Measurements from ENCODE around the gene ST7. TPM values are rescaled to one million over a fixed set of nuclear protein-coding genes. Genes with fewer than 3 reads are reported as not detected.

ST7 gene
- polyA plus RNA-seq, 1 donor (not counting 4 experiments of a cell fraction or from before 2014, with no cell fraction given): 16.9 TPM

DNA sequence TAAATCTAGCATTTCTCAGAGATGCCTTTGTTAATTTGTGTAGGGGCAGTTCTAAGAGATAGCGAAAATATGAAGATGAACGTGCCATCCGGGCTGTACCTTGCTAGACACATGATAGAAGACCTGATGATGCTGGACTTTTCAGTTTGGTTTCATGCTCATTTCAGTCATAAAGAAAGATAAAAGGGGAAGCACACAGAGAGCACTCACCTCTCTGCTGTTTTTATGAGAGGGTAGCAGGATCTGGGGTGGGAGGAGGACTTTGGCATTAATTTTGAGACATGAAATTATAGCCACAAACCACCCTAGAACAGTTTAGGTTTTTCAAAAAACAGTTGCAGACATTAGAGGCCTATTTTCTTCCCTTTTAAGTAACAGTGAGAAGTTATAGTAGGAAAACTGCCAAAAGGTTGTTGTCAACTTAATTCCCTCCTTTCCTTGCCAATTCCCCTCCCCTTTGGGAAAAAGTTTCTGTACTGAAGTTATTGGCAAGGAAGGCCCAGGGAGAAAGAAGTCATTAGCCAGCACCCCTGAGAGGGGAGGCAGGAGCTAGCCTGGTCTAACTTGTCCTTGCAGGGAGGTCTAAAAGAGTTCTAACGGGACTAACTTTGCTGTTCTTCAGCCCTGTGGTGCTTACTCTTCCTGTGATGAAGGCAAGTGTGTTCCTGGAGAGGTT is 2.6 kb downstream of the ST7 start:
- H2AFZ ChIP-seq (ENCODE audit: control insufficient read depth, low read length): no peak overlapping the region
- no peaks in the 10 kb centered on the region for H3K27me3 ChIP-seq (ENCODE audit: control insufficient read depth, extremely low read depth, insufficient read depth, low read length)
- no peaks in the 10 kb centered on the region for H4K20me1 ChIP-seq (ENCODE audit: control insufficient read depth, extremely low read depth, insufficient read depth, low read length)
- H3K9me3 ChIP-seq (ENCODE audit: control insufficient read depth, low read depth, low read length): no peaks in the 10 kb centered on the region
- H3K36me3 ChIP-seq (ENCODE audit: control insufficient read depth in 2 of 2, extremely low read depth in 1 of 2, insufficient read depth in 2 of 2, low read length in 2 of 2): peaks cover 0 to 4% of the 10 kb centered on the region in 2 experiments
- no peak for FAIRE-seq
- no peak for TF ChIP-seq EZH2 (IDR thresholded peaks at IDR 0.05; ENCODE audit: low read length)
- no peak for DNase-seq (ENCODE audit: low read depth, low spot score)
- H3K27ac ChIP-seq (ENCODE audit: control insufficient read depth, insufficient read depth, low read length): no peak overlapping the region
- no peak overlapping the region for H3K4me3 ChIP-seq (ENCODE audit: control insufficient read depth in 2 of 3, extremely low read depth in 1 of 3, insufficient read depth in 2 of 3, low read depth in 1 of 3, low read length in 3 of 3)
- dilution Hi-C loops (cut with MboI; ENCODE audit: extremely low pct_ligation_motif_present, low sequenced_read_pairs): no loop called here
- H3K4me1 ChIP-seq (ENCODE audit: control insufficient read depth, extremely low read depth, insufficient read depth, low read length): peaks cover 11% of the 10 kb centered on the region
- peak overlapping the region; percentile 91 for H3K4me2 ChIP-seq (ENCODE audit: control insufficient read depth, extremely low read depth, insufficient read depth, low read depth, low read length)
- no peaks in the 10 kb centered on the region for H3K9me1 ChIP-seq (ENCODE audit: control insufficient read depth, extremely low read depth, insufficient read depth, low read length)
- H3K79me2 ChIP-seq (ENCODE audit: control insufficient read depth, insufficient read depth, low read length): peaks cover 25% of the 10 kb centered on the region
- no peak overlapping the region for H3K9ac ChIP-seq (ENCODE audit: control insufficient read depth, extremely low read depth, insufficient read depth, low read length)

DNA sequence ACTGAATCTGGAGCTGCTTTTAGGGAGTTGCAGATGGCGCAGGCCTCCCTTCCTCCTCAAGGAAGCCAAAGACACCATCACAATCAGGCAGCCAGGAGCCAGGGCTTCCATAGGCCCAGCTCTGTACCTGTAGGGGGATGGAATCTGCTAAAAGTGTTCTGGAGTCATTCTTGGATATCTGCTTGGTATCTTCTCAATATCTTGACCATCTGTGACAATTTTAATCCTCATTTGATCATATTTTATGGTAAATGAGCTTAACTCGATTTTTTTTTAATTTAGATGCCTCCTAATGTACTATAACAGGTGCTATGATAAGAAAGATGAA is 3.1 kb downstream of the ST7 start:
- Histone ChIP-seq H3K27me3 (ENCODE audit: control insufficient read depth, extremely low read depth, insufficient read depth, low read length) (no peaks in the 10 kb centered on the region), H3K4me2 (ENCODE audit: control insufficient read depth, extremely low read depth, insufficient read depth, low read depth, low read length) (no peak overlapping the region), H3K36me3 (ENCODE audit: control insufficient read depth in 2 of 2, extremely low read depth in 1 of 2, insufficient read depth in 2 of 2, low read length in 2 of 2) (peaks cover 0 to 4% of the 10 kb centered on the region in 2 experiments), H3K79me2 (ENCODE audit: control insufficient read depth, insufficient read depth, low read length) (peaks cover 29% of the 10 kb centered on the region), H3K4me3 (ENCODE audit: control insufficient read depth in 2 of 3, extremely low read depth in 1 of 3, insufficient read depth in 2 of 3, low read depth in 1 of 3, low read length in 3 of 3) (no peak overlapping the region), H3K9ac (ENCODE audit: control insufficient read depth, extremely low read depth, insufficient read depth, low read length) (no peak overlapping the region), H3K9me1 (ENCODE audit: control insufficient read depth, extremely low read depth, insufficient read depth, low read length) (no peaks in the 10 kb centered on the region), H3K27ac (ENCODE audit: control insufficient read depth, insufficient read depth, low read length) (no peak overlapping the region), H2AFZ (ENCODE audit: control insufficient read depth, low read length) (no peak overlapping the region), H3K4me1 (ENCODE audit: control insufficient read depth, extremely low read depth, insufficient read depth, low read length) (peaks cover 11% of the 10 kb centered on the region), H3K9me3 (ENCODE audit: control insufficient read depth, low read depth, low read length) (no peaks in the 10 kb centered on the region), H4K20me1 (ENCODE audit: control insufficient read depth, extremely low read depth, insufficient read depth, low read length) (no peaks in the 10 kb centered on the region)
- TF ChIP-seq, protein P1, sequence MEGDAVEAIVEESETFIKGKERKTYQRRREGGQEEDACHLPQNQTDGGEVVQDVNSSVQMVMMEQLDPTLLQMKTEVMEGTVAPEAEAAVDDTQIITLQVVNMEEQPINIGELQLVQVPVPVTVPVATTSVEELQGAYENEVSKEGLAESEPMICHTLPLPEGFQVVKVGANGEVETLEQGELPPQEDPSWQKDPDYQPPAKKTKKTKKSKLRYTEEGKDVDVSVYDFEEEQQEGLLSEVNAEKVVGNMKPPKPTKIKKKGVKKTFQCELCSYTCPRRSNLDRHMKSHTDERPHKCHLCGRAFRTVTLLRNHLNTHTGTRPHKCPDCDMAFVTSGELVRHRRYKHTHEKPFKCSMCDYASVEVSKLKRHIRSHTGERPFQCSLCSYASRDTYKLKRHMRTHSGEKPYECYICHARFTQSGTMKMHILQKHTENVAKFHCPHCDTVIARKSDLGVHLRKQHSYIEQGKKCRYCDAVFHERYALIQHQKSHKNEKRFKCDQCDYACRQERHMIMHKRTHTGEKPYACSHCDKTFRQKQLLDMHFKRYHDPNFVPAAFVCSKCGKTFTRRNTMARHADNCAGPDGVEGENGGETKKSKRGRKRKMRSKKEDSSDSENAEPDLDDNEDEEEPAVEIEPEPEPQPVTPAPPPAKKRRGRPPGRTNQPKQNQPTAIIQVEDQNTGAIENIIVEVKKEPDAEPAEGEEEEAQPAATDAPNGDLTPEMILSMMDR (optimal IDR thresholded peaks at IDR 0.05 in 1 of 3, IDR thresholded peaks at IDR 0.05 in 1 of 3, conservative IDR thresholded peaks at IDR 0.05 in 1 of 3; ENCODE audit: extremely low read depth in 1 of 3, insufficient read depth in 2 of 3, low read length in 3 of 3): no peak
- no peak for TF ChIP-seq EZH2 (IDR thresholded peaks at IDR 0.05; ENCODE audit: low read length)
- FAIRE-seq (no peak), DNase-seq (ENCODE audit: low read depth, low spot score) (no peak)
- dilution Hi-C loops (cut with MboI; ENCODE audit: extremely low pct_ligation_motif_present, low sequenced_read_pairs): no loop called here

DNA sequence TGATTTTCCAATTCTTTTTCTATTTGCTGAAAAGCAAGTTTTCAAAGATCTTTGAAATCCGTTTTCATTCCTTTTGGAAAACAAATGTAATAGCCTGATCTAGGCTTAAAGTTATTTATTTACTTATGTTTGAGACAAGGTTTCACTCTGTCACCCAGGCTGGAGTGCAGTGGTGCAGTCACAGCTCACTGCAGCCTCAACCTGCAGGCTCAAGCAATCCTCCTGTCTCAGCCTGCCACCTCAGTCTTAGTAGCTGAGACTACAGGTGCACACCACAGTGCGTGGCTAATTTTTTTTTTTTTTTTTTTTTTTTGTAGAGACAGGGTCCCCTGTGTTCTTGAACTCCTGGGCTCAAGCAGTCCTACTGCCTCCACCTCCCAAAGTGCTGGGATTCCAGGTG is 4.6 kb downstream of the ST7 start:
- Histone ChIP-seq H2AFZ (ENCODE audit: control insufficient read depth, low read length) (no peak overlapping the region), H3K9me3 (ENCODE audit: control insufficient read depth, low read depth, low read length) (no peaks in the 10 kb centered on the region), H3K79me2 (ENCODE audit: control insufficient read depth, insufficient read depth, low read length) (peaks cover 32% of the 10 kb centered on the region), H3K36me3 (ENCODE audit: control insufficient read depth in 2 of 2, extremely low read depth in 1 of 2, insufficient read depth in 2 of 2, low read length in 2 of 2) (peaks cover 0 to 4% of the 10 kb centered on the region in 2 experiments), H3K4me3 (ENCODE audit: control insufficient read depth in 2 of 3, extremely low read depth in 1 of 3, insufficient read depth in 2 of 3, low read depth in 1 of 3, low read length in 3 of 3) (no peak overlapping the region), H3K4me2 (ENCODE audit: control insufficient read depth, extremely low read depth, insufficient read depth, low read depth, low read length) (no peak overlapping the region), H3K4me1 (ENCODE audit: control insufficient read depth, extremely low read depth, insufficient read depth, low read length) (peaks cover 8% of the 10 kb centered on the region), H3K27ac (ENCODE audit: control insufficient read depth, insufficient read depth, low read length) (no peak overlapping the region), H3K9me1 (ENCODE audit: control insufficient read depth, extremely low read depth, insufficient read depth, low read length) (no peaks in the 10 kb centered on the region), H3K9ac (ENCODE audit: control insufficient read depth, extremely low read depth, insufficient read depth, low read length) (no peak overlapping the region), H4K20me1 (ENCODE audit: control insufficient read depth, extremely low read depth, insufficient read depth, low read length) (no peaks in the 10 kb centered on the region), H3K27me3 (ENCODE audit: control insufficient read depth, extremely low read depth, insufficient read depth, low read length) (no peaks in the 10 kb centered on the region)
- FAIRE-seq: no peak
- TF ChIP-seq EZH2 (IDR thresholded peaks at IDR 0.05; ENCODE audit: low read length): no peak
- TF ChIP-seq, protein P1 (optimal IDR thresholded peaks at IDR 0.05 in 1 of 3, IDR thresholded peaks at IDR 0.05 in 1 of 3, conservative IDR thresholded peaks at IDR 0.05 in 1 of 3; ENCODE audit: extremely low read depth in 1 of 3, insufficient read depth in 2 of 3, low read length in 3 of 3): no peak
- dilution Hi-C loops (cut with MboI; ENCODE audit: extremely low pct_ligation_motif_present, low sequenced_read_pairs): no loop called here
- DNase-seq (ENCODE audit: low read depth, low spot score): no peak
